HG02981 (cell line): ENCODE data around the gene C2orf76.

Experiments used
- ATAC-seq: cut with Tn5 transposase; IDR thresholded peaks from one replicate; pipeline ENCODE4 v1.9.1; 2021; ENCODE audit warnings: mild to moderate bottlenecking, moderate library complexity; ENCODE audit not compliant: unreplicated experiment

C2orf76 gene

GRCh38 chr2:119338826-119339561 lies 27.6 kb downstream of the C2orf76 start:
- ATAC-seq = peak; percentile 99

- no peak for ATAC-seq
These were observed 28.4 kb downstream of the C2orf76 start for GRCh38 chr2:119338272-119338671.

- no peak for ATAC-seq
These were observed 28.9 kb downstream of the C2orf76 start for GRCh38 chr2:119337749-119338148.

- no peak for ATAC-seq
These were observed 32.8 kb downstream of the C2orf76 start for GRCh38 chr2:119333833-119334232.

- ATAC-seq = no peak
These were observed 33.3 kb downstream of the C2orf76 start for GRCh38 chr2:119333360-119333759.

GRCh38 chr2:119332953-119333352 lies 33.7 kb downstream of the C2orf76 start:
- no peak for ATAC-seq

- no peak for ATAC-seq
These were observed 39.2 kb downstream of the C2orf76 start for GRCh38 chr2:119327431-119327830.

GRCh38 chr2:119326938-119327337 lies 39.7 kb downstream of the C2orf76 start:
- no peak for ATAC-seq

GRCh38 chr2:119324685-119325270 lies 41.9 kb downstream of the C2orf76 start:
- no peak for ATAC-seq

GRCh38 chr2:119323459-119323858 lies 43.2 kb downstream of the C2orf76 start:
- ATAC-seq = no peak

GRCh38 chr2:119319593-119319992 lies 47.0 kb downstream of the C2orf76 start:
- no peak for ATAC-seq

GRCh38 chr2:119317554-119317953 lies 49.1 kb downstream of the C2orf76 start:
- no peak for ATAC-seq

- no peak for ATAC-seq
These were observed 50.6 kb downstream of the C2orf76 start for GRCh38 chr2:119316066-119316465.

- ATAC-seq = no peak
These were observed 51.3 kb downstream of the C2orf76 start for GRCh38 chr2:119315241-119315925.

GRCh38 chr2:119311831-119312230 lies 54.8 kb downstream of the C2orf76 start:
- no peak for ATAC-seq

- no peak for ATAC-seq
These were observed 55.3 kb downstream of the C2orf76 start for GRCh38 chr2:119311371-119311770.

GRCh38 chr2:119308793-119309330 lies 57.8 kb downstream of the C2orf76 start:
- no peak for ATAC-seq

GRCh38 chr2:119307419-119308140 lies 59.1 kb downstream of the C2orf76 start:
- ATAC-seq = no peak

GRCh38 chr2:119306196-119306590 lies 60.4 kb downstream of the C2orf76 start:
- no peak for ATAC-seq

GRCh38 chr2:119305497-119306195 lies 61.0 kb downstream of the C2orf76 start:
- no peak for ATAC-seq

- ATAC-seq = no peak
These were observed 61.8 kb downstream of the C2orf76 start for GRCh38 chr2:119304847-119305246.
